H9 (cell line): ENCODE results near the gene CCDC3. TPM values are rescaled to one million over a fixed set of nuclear protein-coding genes. Genes with fewer than 3 reads are reported as not detected.

Experiments
- DNase-seq: peaks from one replicate; pipeline ENCODE4 v3.0.0-alpha.2; 2017
- H2AFZ ChIP-seq: one replicate; pipeline ENCODE4 v1.6.1; 2013; ENCODE audit warnings: mild to moderate bottlenecking, low read length, control low read depth, moderate library complexity
- H2AK5ac ChIP-seq: 2 replicates; pipeline ENCODE4 v1.6.1; 2013; ENCODE audit warnings: low read length, control low read depth, mixed read lengths; ENCODE audit not compliant: insufficient read length
- H2BK120ac ChIP-seq: one replicate; pipeline ENCODE4 v1.6.1; 2013; ENCODE audit warnings: low read depth, mild to moderate bottlenecking, low read length, control low read depth, inconsistent platforms; ENCODE audit not compliant: poor library complexity, severe bottlenecking
- H2BK12ac ChIP-seq: 2 replicates; pipeline ENCODE4 v1.6.1; 2013; ENCODE audit warnings: low read length, control low read depth, mixed read lengths, low read depth; ENCODE audit not compliant: insufficient read length
- H2BK15ac ChIP-seq: 2 replicates; pipeline ENCODE4 v1.6.1; 2013; ENCODE audit warnings: low read depth, low read length, control low read depth
- H2BK20ac ChIP-seq: one replicate; pipeline ENCODE4 v1.6.1; 2013; ENCODE audit warnings: low read depth, mild to moderate bottlenecking, low read length, control low read depth, inconsistent platforms; ENCODE audit not compliant: poor library complexity, severe bottlenecking
- H2BK5ac ChIP-seq: 2 replicates; pipeline ENCODE4 v1.6.1; 2013; ENCODE audit warnings: low read length, control low read depth, mixed read lengths; ENCODE audit not compliant: insufficient read length
- H3K14ac ChIP-seq: 2 replicates; pipeline ENCODE4 v1.6.1; 2013; ENCODE audit warnings: low read length, control low read depth; ENCODE audit not compliant: insufficient read depth
- H3K18ac ChIP-seq: 2 replicates; pipeline ENCODE4 v1.6.1; 2013; ENCODE audit warnings: low read depth, mild to moderate bottlenecking, mixed read lengths, low read length, control low read depth; ENCODE audit not compliant: insufficient read length
- H3K23ac ChIP-seq: 2 replicates; pipeline ENCODE4 v1.6.1; 2013; ENCODE audit warnings: low read length, control low read depth, mixed read lengths, low read depth; ENCODE audit not compliant: insufficient read length
- H3K23me2 ChIP-seq: 2 replicates; pipeline ENCODE4 v1.6.1; 2013; ENCODE audit warnings: low read depth, mild to moderate bottlenecking, mixed read lengths, low read length, control low read depth; ENCODE audit not compliant: insufficient read length, poor library complexity, severe bottlenecking
- H3K27ac ChIP-seq: 2 replicates; pipeline ENCODE4 v1.5.1; 2013; ENCODE audit warnings: low read length, control low read depth, mixed read lengths, low read depth; ENCODE audit not compliant: insufficient read length
- H3K27me3 ChIP-seq: 2 replicates; pipeline ENCODE4 v1.6.1; 2013; ENCODE audit warnings: low read length, control low read depth, inconsistent platforms; ENCODE audit not compliant: insufficient read depth
- H3K4ac ChIP-seq: 2 replicates; pipeline ENCODE4 v1.6.1; 2013; ENCODE audit warnings: low read depth, mild to moderate bottlenecking, control low read depth, inconsistent platforms, low read length, moderate library complexity
- H3K4me1 ChIP-seq: 2 replicates; pipeline ENCODE4 v1.6.1; 2013; ENCODE audit warnings: low read length, control low read depth, inconsistent platforms; ENCODE audit not compliant: insufficient read depth
- H3K4me2 ChIP-seq: 2 replicates; pipeline ENCODE4 v1.6.1; 2013; ENCODE audit warnings: low read length, control low read depth, mixed read lengths; ENCODE audit not compliant: insufficient read length, insufficient read depth
- H3K56ac ChIP-seq: 2 replicates; pipeline ENCODE4 v1.6.1; 2013; ENCODE audit warnings: low read depth, mild to moderate bottlenecking, mixed read lengths, low read length, control low read depth; ENCODE audit not compliant: insufficient read length
- H3K79me1 ChIP-seq: 2 replicates; pipeline ENCODE4 v1.6.1; 2013; ENCODE audit warnings: low read depth, mild to moderate bottlenecking, moderate library complexity, low read length, control low read depth, inconsistent platforms; ENCODE audit not compliant: insufficient read depth, poor library complexity, severe bottlenecking
- H3K79me2 ChIP-seq: 2 replicates; pipeline ENCODE4 v1.6.1; 2013; ENCODE audit warnings: low read length, control low read depth, inconsistent platforms; ENCODE audit not compliant: insufficient read depth
- H3K9ac ChIP-seq: 2 replicates; pipeline ENCODE4 v1.6.1; 2013; ENCODE audit warnings: low read length, control low read depth, mixed read lengths; ENCODE audit not compliant: insufficient read length; ENCODE audit errors: extremely low read depth
- H3K9me3 ChIP-seq: one replicate; pipeline ENCODE4 v1.6.1; 2013; ENCODE audit warnings: low read depth, low read length, inconsistent platforms; ENCODE audit not compliant: control insufficient read depth
- H3T11ph ChIP-seq: one replicate; pipeline ENCODE4 v1.6.1; 2013; ENCODE audit warnings: mild to moderate bottlenecking, low read length, control low read depth, inconsistent platforms
- H4K20me1 ChIP-seq: one replicate; pipeline ENCODE4 v1.6.1; 2013; ENCODE audit not compliant: control insufficient read depth, insufficient read length, insufficient read depth
- H4K5ac ChIP-seq: 2 replicates; pipeline ENCODE4 v1.6.1; 2013; ENCODE audit warnings: low read depth, mild to moderate bottlenecking, mixed read lengths, low read length, control low read depth; ENCODE audit not compliant: insufficient read length
- H4K8ac ChIP-seq: replicated peaks from 2 replicates; pipeline ENCODE4 v1.6.1; 2013; ENCODE audit warnings: low read length, control low read depth, mixed read lengths, low read depth; ENCODE audit not compliant: insufficient read length
- H4K91ac ChIP-seq: 2 replicates; pipeline ENCODE4 v1.6.1; 2013; ENCODE audit warnings: low read depth, mild to moderate bottlenecking, moderate library complexity, mixed read lengths, low read length, control low read depth; ENCODE audit not compliant: insufficient read length
- H3K27ac Mint-ChIP-seq, 3 experiments: 2 replicates in 2 of 3; 3 replicates in 1 of 3; pipeline ENCODE4 v1.8.0; 2020 to 2021; ENCODE audit warnings: mixed read lengths in 3 of 3, mild to moderate bottlenecking in 1 of 3, moderate library complexity in 1 of 3
- H3K27me3 Mint-ChIP-seq: 2 replicates; pipeline ENCODE4 v1.8.0; 2021; ENCODE audit warnings: low read depth, mild to moderate bottlenecking, moderate library complexity, mixed read lengths
- H3K36me3 Mint-ChIP-seq, 3 experiments: 2 replicates in 2 of 3; 3 replicates in 1 of 3; pipeline ENCODE4 v1.8.0; 2020 to 2021; ENCODE audit warnings: low read depth in 3 of 3, mixed read lengths in 3 of 3; ENCODE audit not compliant: insufficient read depth in 1 of 3
- H3K4me1 Mint-ChIP-seq, 2 experiments: 2 replicates each; pipeline ENCODE4 v1.8.0; 2020; ENCODE audit warnings: mixed read lengths in 2 of 2
- H3K4me3 Mint-ChIP-seq, 2 experiments: 2 replicates in 1 of 2; 3 replicates in 1 of 2; pipeline ENCODE4 v1.8.0; 2020 to 2021; ENCODE audit warnings: mild to moderate bottlenecking in 2 of 2, mixed read lengths in 2 of 2, moderate library complexity in 1 of 2
- H3K9me3 Mint-ChIP-seq, 2 experiments: 2 replicates in 1 of 2; 3 replicates in 1 of 2; pipeline ENCODE4 v1.8.0; 2020; ENCODE audit warnings: mild to moderate bottlenecking in 2 of 2, mixed read lengths in 2 of 2, moderate library complexity in 1 of 2
- WGBS: extraction: QIAGEN DNeasy Blood & Tissue Kit; methylation state at CpG from one replicate; pipeline ENCODE4 v1.1.7; 2013; ENCODE audit warnings: missing lambda C conversion rate, low lambda C conversion rate, mixed read lengths; ENCODE audit not compliant: insufficient read length; ENCODE audit errors: extremely low coverage; 5-methylcytosine and 5-hydroxymethylcytosine counted together
- total RNA-seq: library from RNA; stranded (reverse); gene quantifications from 2 replicates; pipeline ENCODE4 v1.2.1, GENCODE V29; 2021
- TF ChIP-seq, protein P1 (sequence below): fragments of 200-600 bp; sonication (generic); conservative IDR thresholded peaks from 3 replicates; pipeline ENCODE4 v1.8.0; 2021; ENCODE audit warnings: antibody characterized with exemption, mild to moderate bottlenecking

Gene CCDC3
- total RNA-seq, 1 experiment from 2014 or later, result 2.3 TPM

DNA sequence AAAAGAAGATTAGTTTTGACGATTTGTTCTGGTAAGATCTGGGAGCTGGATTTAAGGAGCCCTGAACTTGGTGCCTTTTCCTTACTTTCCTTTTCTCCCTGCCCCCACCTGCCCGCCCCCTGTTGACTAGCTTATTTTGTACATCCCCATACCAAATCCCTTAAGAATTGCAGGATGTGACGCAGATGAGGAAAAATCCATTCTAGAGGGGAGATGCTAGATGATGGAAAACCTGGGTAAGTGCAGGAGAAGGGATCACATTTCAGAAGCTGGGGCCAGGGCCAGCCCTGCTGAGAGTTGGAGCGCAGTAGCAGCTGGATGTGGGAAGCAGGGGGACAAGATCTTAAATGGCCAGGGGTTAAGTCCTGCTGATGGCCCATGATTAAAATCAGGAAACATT, 93.9 kb downstream of the CCDC3 start:
- H3K4me2 ChIP-seq, result no peak overlapping the region
- no CpG with 5 or more reads among the region's 4 CpGs for WGBS
- H3K9me3 ChIP-seq, result no peaks in the 10 kb centered on the region
- no peak overlapping the region for H3K27ac Mint-ChIP-seq
- no peaks in the 10 kb centered on the region for H3K79me2 ChIP-seq
- H2BK15ac ChIP-seq, result no peak overlapping the region
- H3K27me3 Mint-ChIP-seq, result no peaks in the 10 kb centered on the region; the same call in 1 of the 2 replicates
- no peaks in the 10 kb centered on the region for H3K79me1 ChIP-seq
- H4K8ac ChIP-seq, result no peak overlapping the region
- TF ChIP-seq, protein P1, sequence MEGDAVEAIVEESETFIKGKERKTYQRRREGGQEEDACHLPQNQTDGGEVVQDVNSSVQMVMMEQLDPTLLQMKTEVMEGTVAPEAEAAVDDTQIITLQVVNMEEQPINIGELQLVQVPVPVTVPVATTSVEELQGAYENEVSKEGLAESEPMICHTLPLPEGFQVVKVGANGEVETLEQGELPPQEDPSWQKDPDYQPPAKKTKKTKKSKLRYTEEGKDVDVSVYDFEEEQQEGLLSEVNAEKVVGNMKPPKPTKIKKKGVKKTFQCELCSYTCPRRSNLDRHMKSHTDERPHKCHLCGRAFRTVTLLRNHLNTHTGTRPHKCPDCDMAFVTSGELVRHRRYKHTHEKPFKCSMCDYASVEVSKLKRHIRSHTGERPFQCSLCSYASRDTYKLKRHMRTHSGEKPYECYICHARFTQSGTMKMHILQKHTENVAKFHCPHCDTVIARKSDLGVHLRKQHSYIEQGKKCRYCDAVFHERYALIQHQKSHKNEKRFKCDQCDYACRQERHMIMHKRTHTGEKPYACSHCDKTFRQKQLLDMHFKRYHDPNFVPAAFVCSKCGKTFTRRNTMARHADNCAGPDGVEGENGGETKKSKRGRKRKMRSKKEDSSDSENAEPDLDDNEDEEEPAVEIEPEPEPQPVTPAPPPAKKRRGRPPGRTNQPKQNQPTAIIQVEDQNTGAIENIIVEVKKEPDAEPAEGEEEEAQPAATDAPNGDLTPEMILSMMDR, result no peak
- H3K27me3 ChIP-seq, result no peaks in the 10 kb centered on the region
- no peak overlapping the region for H4K91ac ChIP-seq
- no peaks in the 10 kb centered on the region; a peak in 1 of 7 replicates for H3K36me3 Mint-ChIP-seq
- DNase-seq, result no peak
- no peak overlapping the region for H3K4me3 Mint-ChIP-seq
- H3K14ac ChIP-seq, result no peak overlapping the region
- no peaks in the 10 kb centered on the region for H3K9me3 Mint-ChIP-seq
- H3K4ac ChIP-seq, result no peak overlapping the region
- H3K56ac ChIP-seq, result no peak overlapping the region
- H3K4me1 ChIP-seq, result no peaks in the 10 kb centered on the region
- H3T11ph ChIP-seq, result no peak overlapping the region
- H2BK20ac ChIP-seq, result no peak overlapping the region
- H2AFZ ChIP-seq, result no peak overlapping the region
- peaks cover 8 to 10% of the 10 kb centered on the region in 2 experiments for H3K4me1 Mint-ChIP-seq
- no peaks in the 10 kb centered on the region for H4K20me1 ChIP-seq
- no peak overlapping the region for H4K5ac ChIP-seq
- no peak overlapping the region for H2AK5ac ChIP-seq
- no peak overlapping the region for H3K18ac ChIP-seq
- no peaks in the 10 kb centered on the region for H3K23me2 ChIP-seq
- H3K23ac ChIP-seq, result no peak overlapping the region
- H3K9ac ChIP-seq, result no peak overlapping the region
- no peak overlapping the region for H2BK5ac ChIP-seq
- no peak overlapping the region for H2BK120ac ChIP-seq
- H2BK12ac ChIP-seq, result no peak overlapping the region
- no peak overlapping the region for H3K27ac ChIP-seq
